Mesendoderm (in vitro differentiated cells): ENCODE data around the gene CCDC9B.

ENCODE experiments used
- DNase-seq: peaks from one replicate; pipeline ENCODE4 v3.0.0; 2013
- H2AK5ac ChIP-seq: 2 replicates; pipeline ENCODE4 v1.6.1; 2013; ENCODE audit warnings: low read length, inconsistent platforms
- H2BK120ac ChIP-seq: 2 replicates; pipeline ENCODE4 v1.6.1; 2013; ENCODE audit warnings: low read depth, mild to moderate bottlenecking, low read length, moderate library complexity, mixed read lengths
- H2BK15ac ChIP-seq: replicated peaks from 2 replicates; pipeline ENCODE4 v1.6.1; 2013; ENCODE audit warnings: low read depth, mild to moderate bottlenecking, moderate library complexity
- H2BK5ac ChIP-seq: 2 replicates; pipeline ENCODE4 v1.6.1; 2013; ENCODE audit warnings: low read length, inconsistent platforms
- H3K18ac ChIP-seq: 2 replicates; pipeline ENCODE4 v1.6.1; 2013; ENCODE audit warnings: mild to moderate bottlenecking, low read length, mixed read lengths
- H3K23ac ChIP-seq: one replicate; pipeline ENCODE4 v1.6.1; 2013; ENCODE audit warnings: low read length
- H3K27ac ChIP-seq: 2 replicates; pipeline ENCODE4 v1.5.1; 2013; ENCODE audit warnings: low read depth, mild to moderate bottlenecking, inconsistent platforms, low read length, moderate library complexity
- H3K27me3 ChIP-seq: 2 replicates; pipeline ENCODE4 v1.6.1; 2013; ENCODE audit warnings: low read length, control low read depth, mild to moderate bottlenecking, inconsistent platforms; ENCODE audit not compliant: insufficient read depth, poor library complexity
- H3K36me3 ChIP-seq: 2 replicates; pipeline ENCODE4 v1.6.1; 2013; ENCODE audit warnings: low read length, inconsistent platforms; ENCODE audit not compliant: control insufficient read depth, insufficient read depth
- H3K4ac ChIP-seq: one replicate; pipeline ENCODE4 v1.6.1; 2013; ENCODE audit warnings: low read depth, mild to moderate bottlenecking, low read length, moderate library complexity
- H3K4me1 ChIP-seq: 2 replicates; pipeline ENCODE4 v1.6.1; 2013; ENCODE audit warnings: low read depth, low read length, inconsistent platforms; ENCODE audit not compliant: control insufficient read depth
- H3K4me2 ChIP-seq: 2 replicates; pipeline ENCODE4 v1.6.1; 2013; ENCODE audit warnings: low read length
- H3K4me3 ChIP-seq: 2 replicates; pipeline ENCODE4 v1.5.1; 2013; ENCODE audit warnings: mild to moderate bottlenecking, low read length
- H3K56ac ChIP-seq: one replicate; pipeline ENCODE4 v1.6.1; 2013; ENCODE audit warnings: low read length
- H3K79me1 ChIP-seq: 2 replicates; pipeline ENCODE4 v1.6.1; 2013; ENCODE audit warnings: low read length, inconsistent platforms
- H3K79me2 ChIP-seq: 2 replicates; pipeline ENCODE4 v1.6.1; 2013; ENCODE audit warnings: mild to moderate bottlenecking, low read length; ENCODE audit not compliant: control insufficient read depth, insufficient read depth
- H3K9ac ChIP-seq: 2 replicates; pipeline ENCODE4 v1.6.1; 2013; ENCODE audit warnings: low read length, inconsistent platforms
- H4K5ac ChIP-seq: one replicate; pipeline ENCODE4 v1.6.1; 2013; ENCODE audit warnings: low read length
- H4K8ac ChIP-seq: one replicate; pipeline ENCODE4 v1.6.1; 2013; ENCODE audit warnings: low read depth, mild to moderate bottlenecking, control low read depth, low read length, moderate library complexity
- WGBS: extraction: QIAGEN DNeasy Blood & Tissue Kit; methylation state at CpG from one replicate; pipeline ENCODE4 v1.1.7; 2013; ENCODE audit warnings: low lambda C conversion rate, missing lambda C conversion rate; ENCODE audit not compliant: insufficient coverage; ENCODE audit errors: extremely low coverage; 5-methylcytosine and 5-hydroxymethylcytosine counted together

CCDC9B gene

DNA sequence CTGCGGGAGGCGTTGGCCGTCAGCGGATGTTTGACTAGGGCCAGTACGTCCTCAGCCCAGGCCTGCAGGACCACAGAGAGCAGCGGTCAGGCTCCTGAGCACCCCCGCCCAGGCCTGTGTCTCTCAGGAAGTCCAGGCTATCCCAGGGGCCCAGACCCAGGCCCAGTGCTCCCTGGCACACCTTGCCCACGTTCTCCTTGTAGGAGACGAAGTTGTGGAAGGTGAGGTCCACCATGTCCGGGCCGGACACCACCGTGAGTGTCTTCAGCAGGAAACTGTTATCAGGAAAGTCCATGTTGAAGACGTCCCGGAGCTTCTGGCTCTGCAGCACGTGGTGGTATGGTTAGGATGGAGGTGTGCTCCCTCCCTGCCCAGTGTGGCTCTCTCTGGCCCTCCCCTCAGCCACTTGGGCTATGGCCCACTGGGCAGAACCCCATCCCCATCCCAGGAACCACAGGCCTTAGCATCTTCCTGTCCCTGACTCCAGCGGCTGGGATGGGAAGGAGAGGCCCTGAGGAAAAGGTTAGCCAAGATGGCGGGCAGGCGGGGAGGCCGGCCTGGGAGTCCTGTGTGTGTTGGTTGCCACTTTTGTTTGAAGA is 38.4 kb downstream of the CCDC9B start:
- no peak overlapping the region for H2BK120ac ChIP-seq
- H3K23ac ChIP-seq, result no peak overlapping the region
- H3K79me1 ChIP-seq, result no peaks in the 10 kb centered on the region
- H3K4ac ChIP-seq, result no peak overlapping the region
- peak overlapping the region; percentile 61 for H3K56ac ChIP-seq
- peak overlapping the region; percentile 39 for H2AK5ac ChIP-seq
- no peak overlapping the region for H4K8ac ChIP-seq
- H3K4me3 ChIP-seq, result no peak overlapping the region
- no peaks in the 10 kb centered on the region for H3K36me3 ChIP-seq
- H3K4me1 ChIP-seq, result peaks cover 5% of the 10 kb centered on the region
- H2BK5ac ChIP-seq, result no peak overlapping the region
- H3K27ac ChIP-seq, result no peak overlapping the region
- H3K4me2 ChIP-seq, result no peak overlapping the region
- no peak for DNase-seq
- peak overlapping the region; percentile 35 for H3K9ac ChIP-seq
- no CpG with 5 or more reads among the region's 19 CpGs for WGBS
- no peak overlapping the region for H3K18ac ChIP-seq
- H3K27me3 ChIP-seq, result no peaks in the 10 kb centered on the region
- no peak overlapping the region for H2BK15ac ChIP-seq
- H3K79me2 ChIP-seq, result no peaks in the 10 kb centered on the region
- no peak overlapping the region for H4K5ac ChIP-seq

DNA sequence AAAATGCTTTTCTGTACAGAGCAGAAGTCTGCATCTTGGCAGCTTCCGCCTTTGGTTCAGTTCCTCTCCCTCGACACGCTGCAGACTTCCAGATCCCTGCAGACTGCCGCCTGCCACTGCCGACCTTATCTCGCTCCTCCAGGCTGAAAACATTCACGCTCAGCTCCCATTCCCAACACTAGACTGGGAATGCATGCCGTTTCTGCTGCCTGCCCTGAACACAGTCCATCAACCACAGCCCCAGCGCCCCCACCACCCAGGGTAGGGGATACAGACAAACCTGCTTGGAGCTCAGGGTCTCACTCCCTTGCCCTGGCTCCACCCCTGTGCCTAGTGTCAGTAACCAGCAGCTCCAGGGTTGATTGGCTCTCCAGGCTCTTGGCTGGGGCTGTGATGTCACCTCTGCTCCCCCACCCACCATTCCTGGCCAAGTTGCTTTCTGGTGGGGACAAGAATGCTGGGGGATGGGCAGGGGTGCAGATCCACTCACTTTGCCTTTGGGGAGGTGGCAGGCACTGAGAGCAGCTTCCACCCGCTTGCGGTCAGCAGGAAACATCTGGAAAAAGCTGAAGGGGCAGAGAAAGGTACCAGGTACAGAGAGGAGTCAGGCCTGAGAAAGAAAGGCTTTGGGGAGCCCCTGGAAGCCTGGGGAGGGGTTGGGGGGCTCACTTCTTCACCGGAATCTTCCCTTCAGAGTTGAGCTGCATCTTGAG is 39.1 kb downstream of the CCDC9B start:
- peak; percentile 85 for DNase-seq
- no peak overlapping the region for H4K8ac ChIP-seq

DNA sequence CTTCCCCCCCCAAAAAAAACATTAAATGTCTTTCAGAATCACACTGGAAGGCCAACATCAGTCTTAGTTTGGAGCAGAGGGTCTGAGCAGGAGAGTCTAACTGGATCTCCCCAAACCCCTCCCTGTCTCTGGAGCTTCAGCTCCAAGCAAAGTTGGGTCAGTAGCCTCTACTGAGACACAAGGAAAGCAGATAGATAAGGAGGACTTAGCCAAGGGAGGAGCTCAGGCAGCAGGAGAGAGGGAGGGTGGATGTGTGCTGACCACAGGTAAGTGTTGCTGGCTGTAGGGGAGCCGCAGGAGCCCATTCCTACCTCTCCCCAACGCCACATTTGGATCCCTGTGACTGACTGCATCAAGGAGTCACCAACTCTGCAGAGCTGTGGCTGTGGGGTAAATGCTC is 40.0 kb downstream of the CCDC9B start:
- H3K23ac ChIP-seq, result no peak overlapping the region
- no peak overlapping the region for H2BK5ac ChIP-seq
- H3K4me1 ChIP-seq, result peaks cover 10% of the 10 kb centered on the region
- no peak overlapping the region for H4K5ac ChIP-seq
- H2AK5ac ChIP-seq, result no peak overlapping the region
- H3K9ac ChIP-seq, result no peak overlapping the region
- peak; percentile 10 for DNase-seq
- H3K18ac ChIP-seq, result no peak overlapping the region
- H3K27ac ChIP-seq, result no peak overlapping the region
- no peak overlapping the region for H2BK120ac ChIP-seq
- no peaks in the 10 kb centered on the region for H3K27me3 ChIP-seq
- H3K4me3 ChIP-seq, result no peak overlapping the region
- WGBS, result no CpG with 5 or more reads among the region's 2 CpGs
- H3K56ac ChIP-seq, result no peak overlapping the region
- H3K4me2 ChIP-seq, result no peak overlapping the region
- no peaks in the 10 kb centered on the region for H3K36me3 ChIP-seq
- H2BK15ac ChIP-seq, result no peak overlapping the region
- no peak overlapping the region for H4K8ac ChIP-seq
- H3K4ac ChIP-seq, result no peak overlapping the region
- H3K79me2 ChIP-seq, result no peaks in the 10 kb centered on the region
- no peaks in the 10 kb centered on the region for H3K79me1 ChIP-seq

More for the DNA sequence above, 39.1 kb downstream of the CCDC9B start:
- Histone ChIP-seq H3K9ac (peak overlapping the region; percentile 35), H3K23ac (no peak overlapping the region), H4K5ac (no peak overlapping the region), H3K79me1 (no peaks in the 10 kb centered on the region), H3K4me2 (no peak overlapping the region), H3K27me3 (no peaks in the 10 kb centered on the region), H2BK15ac (no peak overlapping the region), H2AK5ac (no peak overlapping the region), H3K4me1 (peaks cover 8% of the 10 kb centered on the region), H3K4me3 (no peak overlapping the region), H3K4ac (no peak overlapping the region), H2BK5ac (no peak overlapping the region), H3K36me3 (no peaks in the 10 kb centered on the region), H3K79me2 (no peaks in the 10 kb centered on the region), H2BK120ac (no peak overlapping the region), H3K27ac (no peak overlapping the region), H3K56ac (peak overlapping the region; percentile 61), H3K18ac (no peak overlapping the region)
- WGBS, result no CpG with 5 or more reads among the region's 12 CpGs

GRCh38 chr15:40300367-40300766 is 40.4 kb downstream of the CCDC9B start:
- no peaks in the 10 kb centered on the region for H3K27me3 ChIP-seq

GRCh38 chr15:40298216-40298935 is 42.4 kb downstream of the CCDC9B start:
- no peak overlapping the region for H2BK15ac ChIP-seq
- H3K23ac ChIP-seq, result no peak overlapping the region
- no peak overlapping the region for H2BK5ac ChIP-seq
- no peak overlapping the region for H4K5ac ChIP-seq
- no peaks in the 10 kb centered on the region for H3K79me2 ChIP-seq
- H2BK120ac ChIP-seq, result no peak overlapping the region
- no CpG with 5 or more reads among the region's 17 CpGs for WGBS
- no peak overlapping the region for H3K9ac ChIP-seq
- no peak overlapping the region for H4K8ac ChIP-seq
- H3K4me2 ChIP-seq, result no peak overlapping the region
- H3K56ac ChIP-seq, result no peak overlapping the region
- DNase-seq, result no peak
- H3K4ac ChIP-seq, result no peak overlapping the region
- no peaks in the 10 kb centered on the region for H3K36me3 ChIP-seq
- no peak overlapping the region for H3K27ac ChIP-seq
- H3K79me1 ChIP-seq, result no peaks in the 10 kb centered on the region
- peaks cover 10% of the 10 kb centered on the region for H3K4me1 ChIP-seq
- no peak overlapping the region for H2AK5ac ChIP-seq
- no peak overlapping the region for H3K18ac ChIP-seq
- H3K27me3 ChIP-seq, result no peaks in the 10 kb centered on the region
- H3K4me3 ChIP-seq, result no peak overlapping the region

More at GRCh38 chr15:40300367-40300766, 40.4 kb downstream of the CCDC9B start:
- H3K27ac ChIP-seq, result no peak overlapping the region
- no peak overlapping the region for H3K23ac ChIP-seq
- DNase-seq, result no peak
- H3K79me1 ChIP-seq, result no peaks in the 10 kb centered on the region
- H3K79me2 ChIP-seq, result no peaks in the 10 kb centered on the region
- no peak overlapping the region for H2AK5ac ChIP-seq
- H3K9ac ChIP-seq, result no peak overlapping the region
- H3K18ac ChIP-seq, result no peak overlapping the region
- H3K4me2 ChIP-seq, result no peak overlapping the region
- H2BK120ac ChIP-seq, result no peak overlapping the region
- H3K4me1 ChIP-seq, result peaks cover 10% of the 10 kb centered on the region
- H4K5ac ChIP-seq, result no peak overlapping the region
- no peak overlapping the region for H3K4ac ChIP-seq
- WGBS, result no CpG with 5 or more reads among the region's 2 CpGs
- H4K8ac ChIP-seq, result no peak overlapping the region
- H3K4me3 ChIP-seq, result no peak overlapping the region
- H3K36me3 ChIP-seq, result no peaks in the 10 kb centered on the region
- no peak overlapping the region for H2BK15ac ChIP-seq
- H3K56ac ChIP-seq, result no peak overlapping the region
- H2BK5ac ChIP-seq, result no peak overlapping the region
